Measurements from ENCODE around the gene ARHGEF7.
"Not testable (repeated sequence)": the region's sequence is repeated elsewhere in the genome, so short reads cannot be mapped to it uniquely, and the experiment has no call there.

GRCh38 chr13:111071526-111071925 is 43.6 kb upstream of the ARHGEF7 start:
- not testable (repeated sequence) for TF ChIP-seq TAF1 (IDR thresholded peaks at IDR 0.05; ENCODE audit: borderline replicate concordance, low read depth, low read length); POLR2A (IDR thresholded peaks at IDR 0.05; ENCODE audit: low read depth, low read length); POLR2AphosphoS5 (IDR thresholded peaks at IDR 0.05; ENCODE audit: low read depth, low read length)
